Measurements from ENCODE around the gene TIMM10.

TIMM10 gene

GRCh38 chr11:57530596-57531507 lies at the start of gene TIMM10:
TSS of gene TIMM10 (minus strand) at chr11:57530754. CDS start at chr11:57530189, 565 bp downstream.
- peak; percentile 98 for DNase-seq

GRCh38 chr11:57574061-57574460 lies 43.5 kb upstream of the TIMM10 start:
- no peak for DNase-seq

GRCh38 chr11:57571606-57572005 lies 41.1 kb upstream of the TIMM10 start:
- no peak for DNase-seq

GRCh38 chr11:57568330-57568766 lies 37.8 kb upstream of the TIMM10 start:
- peak; percentile 13 for DNase-seq

- no peak for DNase-seq
Observed at GRCh38 chr11:57567515-57568329, 37.2 kb upstream of the TIMM10 start, which contains the start of gene UBE2L6. TSS of gene UBE2L6 (minus strand) at chr11:57567672. CDS start at chr11:57567611, 61 bp downstream.

GRCh38 chr11:57566905-57567514 lies 36.5 kb upstream of the TIMM10 start:
- no peak for DNase-seq

GRCh38 chr11:57566005-57566904 lies 35.7 kb upstream of the TIMM10 start:
- DNase-seq: no peak

- no peak for DNase-seq
Observed at GRCh38 chr11:57562596-57562995, 32.0 kb upstream of the TIMM10 start.

GRCh38 chr11:57560146-57560545 lies 29.6 kb upstream of the TIMM10 start:
- no peak for DNase-seq

- no peak for DNase-seq
Observed at GRCh38 chr11:57556041-57556440, 25.5 kb upstream of the TIMM10 start.

GRCh38 chr11:57555393-57555792 lies 24.8 kb upstream of the TIMM10 start:
- no peak for DNase-seq

GRCh38 chr11:57552479-57552878 lies 21.9 kb upstream of the TIMM10 start:
- DNase-seq: no peak

- no peak for DNase-seq
Observed at GRCh38 chr11:57551941-57552340, 21.4 kb upstream of the TIMM10 start.

GRCh38 chr11:57549983-57550382 lies 19.4 kb upstream of the TIMM10 start:
- no peak for DNase-seq

GRCh38 chr11:57547854-57548377 lies 17.4 kb upstream of the TIMM10 start:
- no peak for DNase-seq

GRCh38 chr11:57546869-57547475 lies 16.4 kb upstream of the TIMM10 start:
- DNase-seq: no peak

GRCh38 chr11:57546451-57546850 lies 15.9 kb upstream of the TIMM10 start:
- DNase-seq: no peak

GRCh38 chr11:57545883-57546282 lies 15.3 kb upstream of the TIMM10 start:
- no peak for DNase-seq

GRCh38 chr11:57544566-57544965 lies 14.0 kb upstream of the TIMM10 start:
- peak; percentile 75 for DNase-seq

- DNase-seq: no peak
Observed at GRCh38 chr11:57543593-57543992, 13.0 kb upstream of the TIMM10 start.

GRCh38 chr11:57542582-57542981 lies 12.0 kb upstream of the TIMM10 start:
- no peak for DNase-seq

Data from NCI-H524 treated with DMSO at 0.1 percent for 48 hours (cell line).